ENCODE measurements around the gene GRID1.
"Not testable (repeated sequence)": the region's sequence is repeated elsewhere in the genome, so short reads cannot be mapped to it uniquely, and the experiment has no call there.

The GRID1 gene

GRCh38 chr10:86113983-86114382, 252.6 kb downstream of the GRID1 start:
- Histone ChIP-seq H3K4me1 (peaks cover 13% of the 10 kb centered on the region), H4K20me1 (no peaks in the 10 kb centered on the region), H3K9me3 (no peaks in the 10 kb centered on the region), H3K9ac (no peak overlapping the region), H3K27me3 (no peaks in the 10 kb centered on the region), H3K27ac (no peak overlapping the region), H3K4me3 (no peak overlapping the region), H3K36me3 (no peaks in the 10 kb centered on the region), H3K4me2 (no peak overlapping the region)
- no peak for TF ChIP-seq Cebpa-rat (IDR thresholded peaks at IDR 0.05)

- H3K9ac ChIP-seq, result no peak overlapping the region
- H3K36me3 ChIP-seq, result no peaks in the 10 kb centered on the region
- H3K9me3 ChIP-seq, result no peaks in the 10 kb centered on the region
- TF ChIP-seq Cebpa-rat (IDR thresholded peaks at IDR 0.05), result no peak
- H3K4me1 ChIP-seq, result peaks cover 13% of the 10 kb centered on the region
- peak overlapping the region; percentile 51 for H3K4me2 ChIP-seq
- no peaks in the 10 kb centered on the region for H4K20me1 ChIP-seq
- no peak overlapping the region for H3K27ac ChIP-seq
- no peaks in the 10 kb centered on the region for H3K27me3 ChIP-seq
- no peak overlapping the region for H3K4me3 ChIP-seq
Observed at GRCh38 chr10:86113501-86113900, 253.1 kb downstream of the GRID1 start.

GRCh38 chr10:86113044-86113443, 253.6 kb downstream of the GRID1 start:
- H3K9me3 ChIP-seq, result no peaks in the 10 kb centered on the region
- TF ChIP-seq Cebpa-rat (IDR thresholded peaks at IDR 0.05), result no peak
- H3K4me1 ChIP-seq, result peaks cover 13% of the 10 kb centered on the region
- no peaks in the 10 kb centered on the region for H3K27me3 ChIP-seq
- H4K20me1 ChIP-seq, result no peaks in the 10 kb centered on the region
- no peak overlapping the region for H3K27ac ChIP-seq
- H3K4me2 ChIP-seq, result peak overlapping the region; percentile 51
- H3K9ac ChIP-seq, result no peak overlapping the region
- no peaks in the 10 kb centered on the region for H3K36me3 ChIP-seq
- H3K4me3 ChIP-seq, result no peak overlapping the region

- no peak for TF ChIP-seq Cebpa-rat (IDR thresholded peaks at IDR 0.05)
- H3K4me1 ChIP-seq, result peaks cover 13% of the 10 kb centered on the region
- H3K27ac ChIP-seq, result no peak overlapping the region
- no peaks in the 10 kb centered on the region for H3K9me3 ChIP-seq
- no peaks in the 10 kb centered on the region for H3K27me3 ChIP-seq
- H3K4me3 ChIP-seq, result no peak overlapping the region
- H4K20me1 ChIP-seq, result no peaks in the 10 kb centered on the region
- H3K36me3 ChIP-seq, result no peaks in the 10 kb centered on the region
- H3K4me2 ChIP-seq, result peak overlapping the region; percentile 51; the same call in 1 of the 2 replicates
- H3K9ac ChIP-seq, result no peak overlapping the region
Observed at GRCh38 chr10:86111902-86112545, 254.6 kb downstream of the GRID1 start.

GRCh38 chr10:86110156-86110786, 256.3 kb downstream of the GRID1 start:
- H3K4me3 ChIP-seq, result no peak overlapping the region
- TF ChIP-seq Cebpa-rat (IDR thresholded peaks at IDR 0.05), result no peak
- H3K4me2 ChIP-seq, result no peak overlapping the region
- H3K9me3 ChIP-seq, result no peaks in the 10 kb centered on the region
- no peaks in the 10 kb centered on the region for H3K27me3 ChIP-seq
- H3K36me3 ChIP-seq, result no peaks in the 10 kb centered on the region
- H3K27ac ChIP-seq, result no peak overlapping the region
- H3K9ac ChIP-seq, result no peak overlapping the region
- peaks cover 13% of the 10 kb centered on the region for H3K4me1 ChIP-seq
- H4K20me1 ChIP-seq, result no peaks in the 10 kb centered on the region

GRCh38 chr10:86109421-86109820, 257.2 kb downstream of the GRID1 start:
- TF ChIP-seq Cebpa-rat (IDR thresholded peaks at IDR 0.05), result no peak
- Histone ChIP-seq H3K4me1 (peaks cover 13% of the 10 kb centered on the region), H3K27ac (no peak overlapping the region), H3K4me3 (no peak overlapping the region), H3K36me3 (no peaks in the 10 kb centered on the region), H3K9me3 (no peaks in the 10 kb centered on the region), H3K4me2 (no peak overlapping the region), H4K20me1 (no peaks in the 10 kb centered on the region), H3K27me3 (no peaks in the 10 kb centered on the region), H3K9ac (no peak overlapping the region)

- TF ChIP-seq Cebpa-rat (IDR thresholded peaks at IDR 0.05), result no peak
- H4K20me1 ChIP-seq, result no peaks in the 10 kb centered on the region
- H3K36me3 ChIP-seq, result no peaks in the 10 kb centered on the region
- H3K9ac ChIP-seq, result no peak overlapping the region
- H3K9me3 ChIP-seq, result no peaks in the 10 kb centered on the region
- no peak overlapping the region for H3K4me2 ChIP-seq
- peaks cover 13% of the 10 kb centered on the region for H3K4me1 ChIP-seq
- H3K27me3 ChIP-seq, result no peaks in the 10 kb centered on the region
- no peak overlapping the region for H3K27ac ChIP-seq
- no peak overlapping the region for H3K4me3 ChIP-seq
Observed at GRCh38 chr10:86108696-86109095, 257.9 kb downstream of the GRID1 start.

GRCh38 chr10:86107611-86108310, 258.8 kb downstream of the GRID1 start:
- H3K36me3 ChIP-seq, H3K27ac ChIP-seq, H3K27me3 ChIP-seq, H3K4me1 ChIP-seq, H3K4me3 ChIP-seq, H3K9me3 ChIP-seq, H3K9ac ChIP-seq, H3K4me2 ChIP-seq, H4K20me1 ChIP-seq: not testable (repeated sequence)

GRCh38 chr10:86107131-86107530, 259.5 kb downstream of the GRID1 start:
- Histone ChIP-seq H3K27ac (no peak overlapping the region), H3K4me3 (no peak overlapping the region), H3K4me2 (no peak overlapping the region), H3K4me1 (no peaks in the 10 kb centered on the region), H3K36me3 (no peaks in the 10 kb centered on the region), H4K20me1 (no peaks in the 10 kb centered on the region), H3K9me3 (no peaks in the 10 kb centered on the region), H3K27me3 (no peaks in the 10 kb centered on the region), H3K9ac (no peak overlapping the region)
- no peak for TF ChIP-seq Cebpa-rat (IDR thresholded peaks at IDR 0.05)

GRCh38 chr10:86106616-86107015, 260.0 kb downstream of the GRID1 start:
- no peak overlapping the region for H3K4me2 ChIP-seq
- no peak for TF ChIP-seq Cebpa-rat (IDR thresholded peaks at IDR 0.05)
- H3K4me3 ChIP-seq, result no peak overlapping the region
- no peaks in the 10 kb centered on the region for H4K20me1 ChIP-seq
- H3K4me1 ChIP-seq, result no peaks in the 10 kb centered on the region
- no peak overlapping the region for H3K27ac ChIP-seq
- no peaks in the 10 kb centered on the region for H3K9me3 ChIP-seq
- no peaks in the 10 kb centered on the region for H3K27me3 ChIP-seq
- no peaks in the 10 kb centered on the region for H3K36me3 ChIP-seq
- no peak overlapping the region for H3K9ac ChIP-seq

Measured in BLaER1 (cell line).